ENCODE data around the gene ZNF541.
"Not testable (repeated sequence)": the region's sequence is repeated elsewhere in the genome, so short reads cannot be mapped to it uniquely, and the experiment has no call there.

The ZNF541 gene

DNA sequence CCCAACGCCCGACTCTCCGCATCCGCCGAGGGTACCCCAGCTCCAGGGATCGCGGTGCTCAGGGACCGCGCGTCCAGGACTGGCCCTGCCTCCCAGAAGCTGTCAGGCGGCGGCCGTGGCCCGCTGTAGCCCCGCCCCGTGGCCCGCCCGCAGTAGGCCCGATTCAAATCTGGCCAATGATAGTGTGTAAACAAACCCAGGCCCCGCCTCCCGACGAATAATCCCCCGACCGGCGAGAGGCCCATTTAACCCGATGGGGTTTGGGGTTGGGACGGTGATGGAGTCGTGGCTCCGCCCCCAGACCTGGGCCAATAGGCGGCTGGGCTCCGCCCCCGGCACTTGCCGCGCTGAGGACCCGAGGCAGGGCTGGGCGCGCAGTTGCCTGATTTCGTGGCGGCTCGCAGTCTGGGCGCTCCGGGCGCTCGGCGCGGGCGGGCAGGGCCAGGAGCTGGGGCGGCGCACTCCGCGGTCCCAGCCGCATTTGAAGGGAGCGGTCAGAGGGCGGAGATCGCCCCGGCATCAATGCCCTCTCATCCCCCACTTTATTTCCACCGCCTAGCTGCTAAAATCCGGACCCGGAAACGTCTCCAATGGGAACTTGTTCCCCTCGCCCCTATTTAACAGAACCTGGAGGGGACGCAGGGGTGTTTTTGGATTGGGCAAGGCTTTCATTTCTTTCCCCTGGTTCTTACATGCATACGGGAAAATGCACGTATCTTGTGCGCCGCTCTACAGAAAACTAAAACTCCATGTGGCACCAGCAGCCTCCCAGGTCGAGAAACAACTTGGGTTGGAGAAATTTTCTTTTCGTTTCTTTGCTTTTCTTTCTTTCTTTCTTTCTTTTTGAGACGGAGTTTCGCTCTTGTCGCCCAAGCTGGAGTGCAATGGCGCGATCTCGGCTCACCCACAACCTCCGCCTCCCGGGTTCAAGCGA lies 27.6 kb upstream of the ZNF541 start:
- peak; percentile 99 for DNase-seq (ENCODE audit: low read depth in 2 of 2)

DNA sequence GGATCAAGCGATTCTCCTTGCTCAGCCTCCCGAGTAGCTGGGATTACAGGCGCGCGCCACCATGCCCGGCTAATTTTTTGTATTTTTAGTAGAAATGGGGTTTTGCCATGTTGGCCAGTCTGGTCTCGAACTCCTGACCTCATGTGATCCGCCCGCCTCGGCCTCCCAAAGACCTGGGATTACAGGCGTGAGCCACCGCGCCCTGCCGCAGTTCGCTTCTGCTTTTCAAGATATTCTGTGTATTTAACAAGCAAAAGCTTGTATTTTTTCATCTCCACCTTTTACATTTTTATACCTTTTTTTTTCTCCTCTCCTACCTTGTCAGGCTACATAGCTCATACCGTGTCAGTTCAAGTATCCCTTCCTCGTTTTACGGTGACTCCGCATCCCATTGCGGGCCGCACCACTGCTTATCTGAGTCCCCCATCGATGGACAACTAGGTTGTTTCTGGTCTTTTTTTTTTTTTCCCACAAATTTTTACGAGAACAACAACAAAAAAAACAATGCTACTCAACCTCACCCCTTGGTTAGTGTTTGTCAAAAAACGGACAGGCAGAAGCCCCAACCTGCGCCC lies 26.8 kb upstream of the ZNF541 start:
- DNase-seq (ENCODE audit: low read depth in 2 of 2), result not testable (repeated sequence)

DNA sequence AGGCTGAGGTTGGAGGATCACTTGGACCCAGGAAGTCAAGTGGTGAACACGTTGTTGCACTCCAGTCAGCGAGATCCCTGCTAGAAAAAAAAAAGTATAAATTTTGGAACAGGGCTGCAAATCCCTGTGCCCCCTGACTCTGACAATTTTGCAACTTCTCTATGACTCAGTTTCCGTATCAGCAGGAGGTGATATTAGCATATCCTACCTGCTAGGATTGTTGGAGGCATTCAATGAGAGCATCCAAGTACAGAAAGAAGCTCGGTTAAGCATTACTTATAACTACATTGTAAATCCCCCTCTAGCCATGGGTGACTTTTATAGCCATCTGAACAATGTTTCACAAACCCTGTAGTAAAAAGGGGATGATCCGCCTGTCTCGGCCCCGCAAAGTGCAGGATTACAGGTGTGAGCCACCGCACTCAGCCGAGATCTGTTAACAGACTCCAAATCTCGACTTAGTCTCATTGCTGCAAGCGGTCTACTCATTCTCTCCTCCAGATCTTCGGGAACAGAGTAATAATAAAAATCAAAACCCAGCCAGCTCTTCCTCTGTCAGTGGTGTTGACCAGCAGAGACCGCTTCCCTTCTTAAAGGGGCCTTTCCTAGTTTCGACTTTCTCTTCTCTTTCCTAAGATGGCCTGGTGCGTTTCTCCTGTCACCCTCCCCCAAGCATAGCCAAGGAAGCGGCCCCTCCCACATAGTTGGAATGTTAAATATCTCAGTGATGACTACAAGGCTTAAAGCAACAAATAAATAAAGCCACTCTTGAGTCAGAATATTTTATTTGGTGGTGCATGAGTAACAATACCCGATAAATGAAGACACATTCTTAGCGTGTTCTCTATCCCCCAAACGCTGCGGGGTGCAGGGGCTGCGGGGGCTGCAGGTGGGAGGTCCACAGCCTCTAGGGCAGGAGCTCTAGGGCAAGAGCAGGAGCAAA lies 25.7 kb upstream of the ZNF541 start:
- DNase-seq (ENCODE audit: low read depth in 2 of 2), result no peak

DNA sequence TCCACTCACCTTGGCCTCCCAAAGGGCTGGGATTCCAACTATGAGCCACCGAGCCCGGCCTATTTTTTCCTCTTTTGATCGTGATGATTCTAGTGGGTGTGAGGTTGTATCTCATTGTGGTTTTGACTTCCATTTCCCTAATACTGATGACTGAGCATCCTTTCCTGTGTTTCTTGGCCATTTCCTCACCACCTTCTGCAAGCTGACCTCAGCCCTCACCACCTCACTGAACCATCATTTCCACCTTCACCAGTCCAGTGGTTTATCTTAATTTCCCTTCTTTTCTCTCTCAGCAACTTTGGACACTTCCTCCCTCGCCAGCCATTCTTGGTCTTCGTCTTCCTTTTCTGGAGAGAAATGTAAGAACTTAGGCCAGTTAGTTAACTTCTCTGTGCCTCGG lies 23.0 kb upstream of the ZNF541 start:
- no peak for DNase-seq (ENCODE audit: low read depth in 2 of 2)

DNA sequence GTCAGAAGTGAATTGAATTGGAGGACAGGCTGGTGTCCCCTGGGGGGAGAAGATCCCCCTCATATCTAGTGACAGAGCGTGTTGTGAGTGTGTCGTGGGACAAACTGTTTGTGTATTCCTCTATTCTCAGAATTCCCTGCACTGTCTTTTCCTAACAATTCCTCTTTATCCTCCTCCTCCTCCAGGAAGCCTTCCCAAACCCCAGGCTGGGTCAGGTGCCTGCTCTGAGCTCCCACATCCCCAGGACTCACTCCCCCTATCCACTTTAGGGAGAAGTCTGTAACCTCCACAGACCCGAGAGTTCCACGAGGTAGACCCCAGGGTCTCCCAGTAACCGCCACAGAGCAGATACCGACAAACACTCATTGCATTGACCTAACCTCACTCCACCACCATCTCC lies 20.9 kb upstream of the ZNF541 start:
- DNase-seq (ENCODE audit: low read depth in 2 of 2), result no peak

DNA sequence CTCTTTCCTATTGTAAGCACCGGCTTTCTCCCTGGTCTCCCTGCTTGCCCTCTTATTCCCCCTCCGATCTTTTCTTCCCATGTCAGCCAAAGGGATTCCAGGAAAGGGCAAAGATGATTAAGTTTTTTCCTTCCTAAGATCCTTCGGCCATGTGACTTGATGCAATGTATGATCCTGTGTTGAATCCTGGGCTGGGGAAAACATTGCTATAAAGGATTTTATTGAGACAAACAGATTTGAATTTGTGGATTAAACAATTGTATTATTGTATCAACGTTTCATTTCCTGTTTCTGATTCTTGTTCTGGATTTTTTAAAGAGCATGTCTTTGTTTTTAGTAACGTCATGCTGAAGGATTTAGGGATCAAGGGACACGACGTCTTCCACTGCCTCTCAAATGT lies 16.9 kb upstream of the ZNF541 start:
- no peak for DNase-seq (ENCODE audit: low read depth in 2 of 2)

DNA sequence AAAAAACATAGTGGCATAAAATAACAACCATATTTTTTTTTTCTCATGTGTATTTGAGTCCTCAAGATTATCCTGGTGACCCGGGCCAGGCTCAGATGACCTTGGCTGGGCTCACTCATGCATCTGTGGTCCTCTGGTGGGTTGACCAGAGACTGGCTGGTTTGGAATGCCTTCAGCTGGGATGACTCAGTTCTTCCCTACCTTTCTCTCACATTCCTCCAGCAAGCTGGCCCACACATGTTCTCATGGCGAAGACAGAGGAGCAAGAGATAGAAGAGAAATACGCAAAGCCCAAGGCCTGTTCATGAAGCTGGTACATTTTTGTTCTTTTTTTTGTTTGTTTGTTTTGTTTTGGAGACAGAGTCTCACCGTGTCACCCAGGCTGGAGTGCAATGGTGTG lies 14.3 kb upstream of the ZNF541 start:
- DNase-seq (ENCODE audit: low read depth in 2 of 2), result no peak

DNA sequence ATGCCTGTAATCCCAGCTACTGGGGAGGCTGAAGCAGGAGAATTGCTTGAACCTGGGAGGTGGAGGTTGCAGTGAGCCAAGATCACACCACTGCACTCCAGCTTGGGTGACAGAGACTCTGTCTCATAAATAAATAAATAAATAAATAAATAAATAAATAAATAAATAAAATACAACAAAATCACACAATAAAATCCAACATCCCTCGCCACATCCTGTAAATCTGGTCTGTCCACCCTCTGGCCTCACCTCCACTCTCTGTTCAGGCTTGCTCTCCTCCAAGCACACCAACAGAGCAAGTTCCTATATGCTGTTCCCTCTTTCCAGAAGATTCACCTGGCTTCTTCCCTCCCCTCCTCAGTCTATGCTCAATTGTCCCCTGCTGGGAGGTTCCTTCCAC lies 10.2 kb upstream of the ZNF541 start:
- not testable (repeated sequence) for DNase-seq (ENCODE audit: low read depth in 2 of 2)

DNA sequence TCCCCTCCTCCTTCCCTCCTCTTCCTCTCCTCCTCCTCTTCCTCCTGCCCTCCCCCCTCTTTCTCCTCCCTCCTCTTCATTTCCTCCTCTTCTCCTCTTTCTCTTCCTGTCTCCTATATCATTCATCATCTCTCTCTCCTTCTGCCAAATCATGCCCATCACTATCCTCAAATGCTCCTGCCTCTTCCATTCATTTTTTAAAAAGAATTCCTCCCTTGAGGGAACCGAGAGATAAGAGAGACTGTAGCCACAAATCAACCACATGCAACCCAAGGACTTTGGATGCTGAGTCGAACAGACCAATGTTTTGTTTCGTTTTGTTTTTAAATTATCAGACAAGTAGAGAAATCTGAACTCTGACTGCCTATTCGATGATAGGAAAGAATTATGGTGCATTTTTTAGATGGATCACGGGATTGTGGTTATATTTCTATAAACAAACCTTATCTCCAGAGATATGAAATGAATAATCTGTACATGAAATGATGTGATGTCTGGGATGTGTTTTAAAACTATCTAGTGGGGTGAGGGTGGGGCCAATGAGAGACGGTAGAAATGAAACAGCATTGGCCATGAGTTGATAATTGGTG lies 9.5 kb upstream of the ZNF541 start:
- DNase-seq (ENCODE audit: low read depth in 2 of 2), result no peak

DNA sequence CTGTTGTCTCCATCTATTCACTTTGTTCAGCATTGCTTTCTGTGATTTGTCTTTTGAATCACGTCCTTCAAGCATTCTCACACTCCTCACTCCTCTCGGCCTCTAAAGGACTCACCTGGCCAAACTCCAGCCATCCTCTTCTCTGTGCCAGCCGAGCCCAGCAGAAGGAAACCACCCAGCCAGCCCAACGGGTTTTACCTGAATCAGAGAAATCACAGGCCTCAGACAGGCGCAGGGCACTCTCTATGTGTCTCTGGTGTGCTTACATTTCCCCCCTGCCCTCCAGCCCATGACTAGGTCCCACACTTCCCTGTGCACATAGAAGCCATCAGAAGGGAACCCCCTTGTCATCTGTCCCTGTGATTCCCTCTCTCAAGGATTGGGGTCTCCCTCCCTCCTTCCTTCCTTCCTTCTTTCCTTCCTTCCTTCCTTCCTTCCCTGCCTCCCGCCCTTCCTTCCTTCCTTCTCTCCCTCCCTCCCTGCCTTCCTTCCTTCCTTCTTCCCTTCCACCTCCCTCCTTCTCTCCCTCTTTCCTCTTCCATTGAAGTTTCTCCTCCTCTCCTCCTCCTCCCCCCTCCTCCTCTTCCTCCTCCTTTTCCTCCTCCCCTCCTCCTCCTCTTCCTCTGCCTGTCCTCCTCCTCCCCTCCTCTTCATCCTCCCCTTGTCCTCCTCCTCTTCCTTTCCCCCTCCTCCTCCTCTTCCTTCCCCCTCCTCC lies 8.8 kb upstream of the ZNF541 start:
- DNase-seq (ENCODE audit: low read depth in 2 of 2), result no peak

DNA sequence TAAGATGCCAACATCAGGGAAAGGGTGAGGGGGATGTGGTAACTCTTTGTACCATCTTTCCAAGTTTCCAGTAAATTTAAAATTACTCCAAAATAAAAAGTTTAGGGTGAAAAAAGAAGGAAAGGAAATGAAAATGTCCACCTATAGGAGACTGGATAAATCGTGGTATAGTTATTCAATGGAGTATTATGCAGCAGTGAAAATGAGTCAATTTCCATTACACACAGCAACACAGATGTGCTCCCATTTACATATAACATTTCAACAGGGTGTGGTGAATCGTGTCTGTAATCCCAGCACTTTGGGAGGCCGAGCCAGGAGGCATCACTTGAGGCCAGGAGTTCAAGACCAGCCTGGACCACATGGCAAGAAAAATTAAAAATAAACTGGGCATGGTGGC lies 7.4 kb upstream of the ZNF541 start:
- DNase-seq (ENCODE audit: low read depth in 2 of 2), result no peak

DNA sequence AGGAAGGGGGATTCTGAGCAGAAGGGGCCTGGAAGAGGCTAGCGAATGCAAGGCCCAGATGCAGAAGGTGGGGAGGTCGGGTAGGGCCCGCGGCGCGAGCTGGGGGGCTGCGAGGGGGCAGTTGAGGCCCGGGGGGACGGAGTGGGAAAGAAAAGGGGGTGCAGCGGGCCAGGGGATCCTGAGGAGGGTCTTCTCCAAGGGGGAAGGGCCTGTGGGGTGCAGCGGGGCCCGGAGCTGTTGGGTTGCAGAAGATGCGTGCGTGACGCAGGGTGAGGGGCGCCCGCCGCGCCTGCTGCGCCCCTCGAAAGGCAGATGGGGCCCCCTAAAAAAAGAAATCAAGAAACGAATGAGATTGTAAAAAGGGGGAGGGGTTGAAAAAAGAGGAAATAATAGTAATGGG lies 313 bp downstream of the ZNF541 start:
- no peak for DNase-seq (ENCODE audit: low read depth in 2 of 2)

DNA sequence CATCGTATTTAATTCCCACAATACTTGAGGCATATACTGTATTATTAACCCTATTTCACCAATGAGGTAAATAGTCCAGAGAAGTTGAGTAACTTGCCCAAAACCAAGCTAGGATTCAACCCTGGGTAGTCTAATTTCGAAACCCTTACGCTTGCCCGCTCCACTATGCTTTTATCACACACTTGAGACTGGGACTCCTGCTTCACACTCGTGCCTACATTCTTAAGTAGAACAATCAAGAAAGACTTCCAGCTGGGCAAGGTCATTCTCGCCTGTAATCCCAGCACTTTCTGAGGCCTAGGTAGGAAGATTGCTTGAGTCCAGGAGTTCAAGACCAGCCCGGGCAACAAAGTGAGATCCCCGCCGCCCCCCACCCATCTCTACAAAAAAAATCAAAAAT lies 3.6 kb downstream of the ZNF541 start:
- DNase-seq (ENCODE audit: low read depth in 2 of 2), result no peak

DNA sequence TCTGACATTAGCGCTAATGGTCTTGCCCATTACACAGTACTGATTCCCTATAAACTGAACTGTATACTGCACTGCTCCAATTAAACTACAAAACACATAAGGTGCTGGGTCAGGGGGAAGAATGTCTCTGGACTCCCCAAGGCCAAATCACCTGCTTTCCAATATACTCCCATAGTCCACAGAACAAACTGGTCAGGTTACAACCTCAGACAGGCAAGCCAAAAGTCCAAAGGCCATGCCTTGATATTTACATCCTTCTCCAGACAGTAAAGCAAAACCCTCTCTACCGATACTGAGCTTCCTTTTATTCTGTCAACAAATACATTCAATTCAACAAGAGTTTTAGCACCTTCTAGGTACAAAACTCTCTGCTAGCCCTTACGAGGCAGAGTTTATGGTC lies 8.9 kb downstream of the ZNF541 start:
- no peak for DNase-seq (ENCODE audit: low read depth in 2 of 2)

DNA sequence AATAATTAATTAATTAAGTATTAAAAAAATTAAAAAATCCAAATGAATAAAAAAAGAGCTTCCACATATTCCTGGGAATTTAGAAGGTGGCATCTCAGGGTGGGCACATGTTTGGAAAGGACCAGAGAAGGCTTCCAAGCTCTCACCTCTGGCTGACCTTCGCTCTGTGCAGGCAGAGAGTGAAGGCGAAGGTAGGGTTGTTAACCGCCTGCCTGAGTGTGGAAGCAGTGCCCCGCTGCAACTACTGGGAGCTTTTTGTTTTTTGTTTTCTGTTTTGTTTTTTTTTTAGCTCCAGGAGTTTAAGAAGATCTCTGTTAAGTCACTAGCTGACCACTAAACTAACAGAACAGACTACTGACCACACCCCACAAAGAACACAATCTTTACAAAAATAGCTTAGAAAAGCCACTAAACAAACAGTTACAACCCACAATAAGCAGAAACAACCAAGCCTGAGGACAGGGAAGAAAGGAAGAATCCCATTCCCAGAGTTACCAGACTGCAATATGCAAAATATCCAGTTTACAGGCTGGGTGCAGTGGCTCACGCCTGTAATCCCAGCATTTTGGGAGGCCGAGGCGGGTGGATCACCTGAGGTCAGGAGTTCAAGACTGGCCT lies 11.4 kb downstream of the ZNF541 start:
- DNase-seq (ENCODE audit: low read depth in 2 of 2), result no peak

DNA sequence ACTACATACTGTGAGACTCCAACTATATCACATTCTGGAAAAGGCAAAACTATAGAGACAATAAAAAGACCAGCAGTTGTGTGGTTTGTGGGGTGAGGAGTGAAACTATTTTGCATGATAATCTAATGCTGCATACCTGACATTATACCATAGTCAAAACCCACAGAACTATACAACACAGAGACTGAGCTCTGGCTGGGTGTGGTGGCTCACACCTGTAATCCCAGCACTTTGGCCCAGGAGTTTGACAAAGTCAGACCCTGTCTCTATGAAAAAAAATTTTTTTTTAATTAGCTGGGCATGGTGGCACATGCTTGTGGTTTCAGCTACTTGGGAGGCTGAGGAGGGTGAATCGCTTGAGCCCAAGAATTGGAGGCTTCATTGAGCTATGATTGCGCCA lies 11.9 kb downstream of the ZNF541 start:
- DNase-seq (ENCODE audit: low read depth in 2 of 2), result no peak

DNA sequence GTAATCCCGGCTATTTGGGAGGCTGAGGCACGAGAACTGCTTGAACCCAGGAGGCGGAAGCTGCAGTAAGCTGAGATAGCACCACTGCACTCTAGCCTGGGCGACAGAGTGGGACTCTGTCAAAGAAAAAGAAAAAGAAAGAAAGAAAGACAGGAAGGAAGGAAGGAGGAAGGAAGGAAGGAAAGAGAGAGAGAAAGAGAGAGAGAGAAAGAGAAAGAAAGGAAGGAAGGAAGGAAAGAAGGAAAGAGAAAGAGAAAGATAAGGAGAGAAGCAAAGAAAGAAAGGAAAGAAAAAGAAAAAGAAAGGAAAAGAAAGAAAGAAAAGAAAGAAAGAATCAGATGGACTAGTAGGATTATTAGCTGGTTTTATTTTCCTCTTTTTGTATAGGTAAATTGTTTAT lies 22.8 kb downstream of the ZNF541 start:
- DNase-seq (ENCODE audit: low read depth in 2 of 2), result no peak

DNA sequence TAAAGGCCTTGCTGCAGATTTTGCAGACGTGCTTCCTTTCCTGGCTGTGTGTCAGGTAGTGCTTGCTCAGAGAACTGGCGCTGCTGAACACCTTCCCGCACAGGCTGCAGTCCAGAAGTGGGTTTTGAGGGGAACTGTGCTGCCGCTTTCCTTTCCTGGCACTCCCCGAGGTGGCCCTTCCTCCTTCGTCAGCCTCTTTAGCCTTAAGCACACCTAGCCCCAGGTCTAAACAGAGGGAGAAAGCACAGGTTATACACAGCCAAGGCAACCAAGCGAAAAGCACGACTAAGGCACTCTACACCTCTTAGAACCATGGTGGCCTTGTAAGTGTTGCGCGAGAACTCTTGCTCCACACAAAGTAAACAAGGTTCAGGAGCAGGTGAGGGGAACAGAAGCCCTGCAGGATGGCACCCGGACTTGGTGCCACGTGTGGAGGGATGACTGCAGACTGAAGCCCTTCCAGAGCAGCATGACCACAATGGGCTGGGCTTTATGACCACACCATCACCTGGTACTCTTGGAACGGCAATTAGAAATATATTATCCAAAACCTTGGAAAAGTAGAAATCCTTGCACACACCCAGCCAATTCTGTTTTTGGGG lies 23.6 kb downstream of the ZNF541 start:
- no peak for DNase-seq (ENCODE audit: low read depth in 2 of 2)

DNA sequence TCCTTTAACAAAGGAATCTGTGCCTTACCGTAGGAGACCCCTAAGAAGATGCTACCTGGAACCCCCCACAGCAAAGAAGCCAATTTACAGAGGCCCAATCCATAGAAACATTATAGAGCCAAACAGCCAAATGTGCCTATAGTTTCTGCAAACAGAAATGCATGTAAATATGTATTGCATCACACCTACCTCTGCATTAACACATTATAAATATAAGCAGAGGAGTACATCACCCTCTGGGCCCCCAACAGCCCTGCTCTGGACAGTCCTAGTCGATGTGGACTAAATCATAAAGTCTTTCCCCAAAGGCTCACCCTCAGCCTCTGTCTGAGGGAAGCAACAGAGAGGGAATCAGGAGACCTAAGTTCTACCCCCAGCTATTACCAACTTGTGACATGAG lies 25.7 kb downstream of the ZNF541 start:
- no peak for DNase-seq (ENCODE audit: low read depth in 2 of 2)

All from stimulated activated CD8-positive, alpha-beta memory T cell treated with anti-CD3 and anti-CD28 coated beads, Interleukin-2, amount 100 ng/mL, for 1 hour (primary cell).